H1 (cell line): ENCODE measurements around the gene ASTN2. TPM values are rescaled to one million over a fixed set of nuclear protein-coding genes. Genes with fewer than 3 reads are reported as not detected.

ENCODE experiments used
- CTCF ChIA-PET: fragments of 300-600 bp; sonication (Branson Sonifier 250); formaldehyde crosslinking; loops from one replicate; lab custom pipeline; 2021; ENCODE audit not compliant: partially characterized antibody; lab: Charles Lee
- POLR2A ChIA-PET: fragments of 300-600 bp; sonication (Branson Sonifier 250); formaldehyde crosslinking; loops from one replicate; lab custom pipeline; 2021; ENCODE audit warnings: inconsistent platforms; ENCODE audit not compliant: partially characterized antibody; lab: Charles Lee
- DNase-seq, 2 experiments: peaks; one replicate each; pipeline versions ENCODE4 v3.0.0 to v3.0.0-alpha.2; 2010 to 2022; ENCODE audit warnings: low spot score in 2 of 2, low read depth in 1 of 2, mixed read lengths in 1 of 2
- FAIRE-seq: peaks from 2 replicates; lab custom pipeline; 2011; peaks lifted over from hg19 to GRCh38; lab: Jason Lieb, UNC
- H2AFZ ChIP-seq: 2 replicates; pipeline ENCODE4 v1.8.1; 2012; ENCODE audit warnings: low read length, inconsistent platforms
- H2AK5ac ChIP-seq: 2 replicates; pipeline ENCODE4 v1.6.1; 2013; ENCODE audit warnings: low read depth, low read length
- H2BK120ac ChIP-seq: replicated peaks from 2 replicates; pipeline ENCODE3; 2013; ENCODE audit warnings: low read depth, low read length, inconsistent platforms
- H2BK12ac ChIP-seq: 2 replicates; pipeline ENCODE4 v1.6.1; 2013; ENCODE audit warnings: low read depth, low read length
- H2BK15ac ChIP-seq: 2 replicates; pipeline ENCODE4 v1.6.1; 2013; ENCODE audit warnings: low read length
- H2BK20ac ChIP-seq: 2 replicates; pipeline ENCODE4 v1.6.1; 2013; ENCODE audit warnings: low read length
- H2BK5ac ChIP-seq: 2 replicates; pipeline ENCODE4 v1.6.1; 2013; ENCODE audit warnings: low read depth, low read length
- H3K14ac ChIP-seq: 2 replicates; pipeline ENCODE4 v1.6.1; 2013; ENCODE audit warnings: inconsistent platforms; ENCODE audit not compliant: insufficient read length
- H3K18ac ChIP-seq: 2 replicates; pipeline ENCODE4 v1.6.1; 2013; ENCODE audit warnings: low read length; ENCODE audit errors: extremely low read depth
- H3K23ac ChIP-seq: 2 replicates; pipeline ENCODE4 v1.6.1; 2013; ENCODE audit warnings: inconsistent platforms; ENCODE audit not compliant: insufficient read length
- H3K23me2 ChIP-seq: 2 replicates; pipeline ENCODE4 v1.6.1; 2013; ENCODE audit warnings: low read depth, low read length
- H3K27ac ChIP-seq: 2 replicates; pipeline ENCODE4 v1.6.1; 2011; ENCODE audit warnings: low read depth, low read length, inconsistent platforms
- H3K27me3 ChIP-seq, 4 experiments: replicated peaks in 1 of 4; 1 replicate in 1 of 4; 2 replicates in 3 of 4; pipeline versions ENCODE4 v1.6.1 to v1.8.1; 2011 to 2013; ENCODE audit warnings: low read length in 3 of 4, mild to moderate bottlenecking in 3 of 4, inconsistent platforms in 2 of 4, mixed read lengths in 2 of 4, moderate library complexity in 1 of 4; ENCODE audit not compliant: control insufficient read depth in 3 of 4, insufficient read depth in 3 of 4; ENCODE audit errors: extremely low read depth in 1 of 4
- H3K36me3 ChIP-seq, 4 experiments: 2 replicates each; pipeline versions ENCODE4 v1.6.1 to v1.8.1; 2011 to 2013; ENCODE audit warnings: mild to moderate bottlenecking in 4 of 4, low read length in 3 of 4, moderate library complexity in 2 of 4, control low read depth in 1 of 4, inconsistent platforms in 1 of 4; ENCODE audit not compliant: insufficient read depth in 4 of 4, control insufficient read depth in 2 of 4
- H3K4ac ChIP-seq: replicated peaks from 2 replicates; pipeline ENCODE3; 2013; ENCODE audit warnings: low read length, low read depth, mixed read lengths, inconsistent platforms; ENCODE audit not compliant: insufficient read length
- H3K4me1 ChIP-seq, 4 experiments: replicated peaks in 1 of 4; 1 replicate in 1 of 4; 2 replicates in 3 of 4; pipeline versions ENCODE4 v1.6.1 to v1.8.1; 2011 to 2013; ENCODE audit warnings: low read length in 3 of 4, inconsistent platforms in 2 of 4, mixed read lengths in 1 of 4; ENCODE audit not compliant: insufficient read depth in 4 of 4, control insufficient read depth in 3 of 4
- H3K4me2 ChIP-seq, 2 experiments: 2 replicates each; pipeline versions ENCODE4 v1.6.1 to v1.8.1; 2011 to 2013; ENCODE audit warnings: low read depth in 2 of 2, low read length in 2 of 2, control low read depth in 1 of 2, inconsistent platforms in 1 of 2, mild to moderate bottlenecking in 1 of 2; ENCODE audit not compliant: insufficient read depth in 1 of 2
- H3K4me3 ChIP-seq, 4 experiments: fragments of 200-600, 300-600 bp in 1 of 4; sonication (generic), shearing (Covaris generic), sonication (Bioruptor Twin) in 1 of 4; 2 replicates each; pipeline versions ENCODE4 v1.5.1 to v1.8.1; 2011 to 2016; ENCODE audit warnings: low read length in 4 of 4, low read depth in 3 of 4, control low read depth in 2 of 4, inconsistent platforms in 2 of 4, mild to moderate bottlenecking in 2 of 4, mixed read lengths in 1 of 4, moderate library complexity in 1 of 4; ENCODE audit not compliant: insufficient read depth in 2 of 4; ENCODE audit errors: extremely low read depth in 1 of 4
- H3K56ac ChIP-seq: replicated peaks from 2 replicates; pipeline ENCODE3; 2013; ENCODE audit warnings: low read depth, mild to moderate bottlenecking, mixed read lengths, low read length, inconsistent platforms; ENCODE audit not compliant: insufficient read length
- H3K79me1 ChIP-seq: 2 replicates; pipeline ENCODE4 v1.6.1; 2013; ENCODE audit warnings: low read depth, low read length, control low read depth
- H3K79me2 ChIP-seq, 2 experiments: 2 replicates each; pipeline versions ENCODE4 v1.6.1 to v1.8.1; 2012 to 2013; ENCODE audit warnings: low read length in 2 of 2, mild to moderate bottlenecking in 2 of 2, inconsistent platforms in 1 of 2; ENCODE audit not compliant: insufficient read depth in 2 of 2, control insufficient read depth in 1 of 2
- H3K9ac ChIP-seq, 4 experiments: replicated peaks in 1 of 4; 1 replicate in 1 of 4; 2 replicates in 3 of 4; pipeline versions ENCODE4 v1.6.1 to v1.8.1; 2011 to 2013; ENCODE audit warnings: low read depth in 3 of 4, low read length in 3 of 4, control low read depth in 2 of 4, mild to moderate bottlenecking in 2 of 4, moderate library complexity in 2 of 4, inconsistent platforms in 1 of 4; ENCODE audit errors: extremely low read depth in 1 of 4
- H3K9me3 ChIP-seq, 2 experiments: 2 replicates each; pipeline versions ENCODE4 v1.6.1 to v1.8.1; 2012 to 2013; ENCODE audit warnings: mild to moderate bottlenecking in 2 of 2, moderate library complexity in 2 of 2, control low read depth in 1 of 2, inconsistent platforms in 1 of 2, low read depth in 1 of 2, low read length in 1 of 2, mixed read lengths in 1 of 2; ENCODE audit not compliant: insufficient read depth in 2 of 2
- H4K20me1 ChIP-seq, 2 experiments: replicated peaks in 1 of 2; 2 replicates each; pipeline versions ENCODE3 to v1.8.1; 2011 to 2013; ENCODE audit warnings: inconsistent platforms in 2 of 2, low read length in 2 of 2, mild to moderate bottlenecking in 1 of 2; ENCODE audit not compliant: insufficient read depth in 2 of 2, control insufficient read depth in 1 of 2
- H4K5ac ChIP-seq: 2 replicates; pipeline ENCODE4 v1.6.1; 2013; ENCODE audit warnings: low read length, low read depth, mixed read lengths, inconsistent platforms; ENCODE audit not compliant: insufficient read length
- H4K8ac ChIP-seq: 2 replicates; pipeline ENCODE4 v1.8.0; 2013; ENCODE audit warnings: mild to moderate bottlenecking, moderate library complexity, low read length, inconsistent platforms; ENCODE audit not compliant: insufficient read depth; ENCODE audit errors: extremely low read depth
- H4K91ac ChIP-seq: replicated peaks from 2 replicates; pipeline ENCODE3; 2013; ENCODE audit warnings: low read length, mixed read lengths, inconsistent platforms; ENCODE audit not compliant: insufficient read length
- ASH2L ChIP-seq: fragments of 200-600, 300-600 bp; sonication (generic); IDR thresholded peaks from one replicate; pipeline ENCODE4 v1.7.1; 2017; ENCODE audit warnings: low read length
- BCL11A ChIP-seq, 2 experiments: IDR thresholded peaks; one replicate each; pipeline ENCODE4 v1.6.1; 2011; ENCODE audit warnings: low read depth in 2 of 2, low read length in 2 of 2, mild to moderate bottlenecking in 2 of 2
- CBX8 ChIP-seq: fragments of 300-800, 300-1000 bp; sonication (generic); IDR thresholded peaks from 2 replicates; pipeline ENCODE4 v1.7.1; 2016; ENCODE audit warnings: low read depth, low read length, borderline replicate concordance
- CEBPB ChIP-seq: IDR thresholded peaks from 2 replicates; pipeline ENCODE4 v1.6.1; 2012; ENCODE audit warnings: low read depth, low read length
- FOSL1 ChIP-seq: IDR thresholded peaks from 2 replicates; pipeline ENCODE4 v1.6.1; 2011; ENCODE audit warnings: mild to moderate bottlenecking, low read depth, low read length, moderate library complexity; ENCODE audit not compliant: insufficient read depth
- GTF2F1 ChIP-seq: IDR thresholded peaks from 2 replicates; pipeline ENCODE4 v1.6.1; 2012; ENCODE audit warnings: low read depth, low read length, improper control_type of control experiment, borderline replicate concordance
- JUN ChIP-seq: IDR thresholded peaks from 2 replicates; pipeline ENCODE4 v1.6.1; 2011; ENCODE audit warnings: low read depth, mild to moderate bottlenecking, improper control_type of control experiment, low read length
- JUND ChIP-seq: IDR thresholded peaks from 2 replicates; pipeline ENCODE4 v1.6.1; 2011; ENCODE audit warnings: mild to moderate bottlenecking, improper control_type of control experiment, low read length
- NANOG ChIP-seq: IDR thresholded peaks from 2 replicates; pipeline ENCODE4 v1.6.1; 2011; ENCODE audit warnings: low read length, low read depth, mild to moderate bottlenecking, inconsistent platforms; ENCODE audit not compliant: insufficient read depth, poor library complexity, severe bottlenecking
- SAP30 ChIP-seq: fragments of 300-600 bp; sonication (generic); IDR thresholded peaks from 2 replicates; pipeline ENCODE4 v1.7.1; 2012; ENCODE audit warnings: low read length, moderate library complexity, mild to moderate bottlenecking, inconsistent platforms; ENCODE audit not compliant: insufficient read depth, insufficient replicate concordance
- SIN3A ChIP-seq, 2 experiments: IDR thresholded peaks in 1 of 2; conservative IDR thresholded peaks in 1 of 2; 2 replicates each; pipeline ENCODE4 v1.6.1; 2011 to 2012; ENCODE audit warnings: low read length in 2 of 2, improper control_type of control experiment in 1 of 2, low read depth in 1 of 2, mild to moderate bottlenecking in 1 of 2
- USF2 ChIP-seq: IDR thresholded peaks from 2 replicates; pipeline ENCODE4 v1.6.1; 2011; ENCODE audit warnings: low read length, improper control_type of control experiment
- YY1 ChIP-seq: IDR thresholded peaks from 2 replicates; pipeline ENCODE4 v1.6.1; 2011; ENCODE audit warnings: low read depth, mild to moderate bottlenecking, low read length
- whole genome bisulfite sequencing, 2 experiments: shearing (Covaris generic) in 1 of 2; methylation state at CpG; one replicate each; pipeline versions ENCODE4 v1.1.6 to v1.1.7; 2013 to 2015; ENCODE audit warnings: low lambda C conversion rate in 2 of 2, mixed read lengths in 2 of 2, inconsistent platforms in 1 of 2, low coverage in 1 of 2, missing lambda C conversion rate in 1 of 2; ENCODE audit not compliant: insufficient replicate concordance in 2 of 2, insufficient coverage in 1 of 2, insufficient read length in 1 of 2; ENCODE audit errors: extremely low coverage in 1 of 2, missing lambda C conversion rate in 1 of 2; 5-methylcytosine and 5-hydroxymethylcytosine counted together
- polyA plus RNA-seq, 7 experiments: library from polyadenylated mRNA; depleted of rRNA in 3 of 7; stranded (reverse) in 5 of 7; unstranded in 2 of 7; fragments of >200 nt in 5 of 7; fragments of 200-250 nt in 2 of 7; gene quantifications; 1 replicate in 5 of 7; 2 replicates in 1 of 7; 4 replicates in 1 of 7; pipeline versions ENCODE4 v1.2.1 to v1.2.3, GENCODE V29; 2011 to 2013; ENCODE audit warnings: missing spikeins in 2 of 7, mixed read lengths in 2 of 7
- total RNA-seq: library from RNA; stranded (reverse); fragmentation: NEBNext Ultra II Directional; extraction: Animal tissue kit (Norgen Biotek cat#: 25700); gene quantifications from 2 replicates; pipeline ENCODE4 v1.2.1, GENCODE V29; 2021

The ASTN2 gene
- total and polyA plus RNA-seq, 2 of the 8 experiments (the other 6 are each of a cell fraction or from before 2014, with no cell fraction given) = 8.2 to 13.7 TPM

DNA sequence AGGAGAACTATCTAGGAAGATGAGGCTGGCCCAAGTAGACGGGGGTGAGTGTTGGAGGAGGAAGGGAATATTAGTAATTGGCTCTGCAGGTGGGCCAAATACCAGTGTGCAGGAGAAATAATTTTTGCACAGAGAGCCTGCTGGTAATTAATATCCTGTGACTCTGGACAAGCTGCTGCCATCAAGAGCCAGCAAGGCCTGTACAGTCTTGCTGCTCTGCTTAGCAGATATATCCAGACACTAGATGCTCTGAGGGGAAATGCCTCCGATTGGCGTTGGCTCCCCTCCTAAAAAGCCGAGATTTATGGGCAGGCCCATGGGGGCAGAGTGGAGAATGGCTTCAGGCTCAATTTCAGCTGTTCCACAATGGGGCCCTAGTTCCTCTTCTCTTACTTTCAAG, 29.6 kb upstream of the ASTN2 start:
- no peaks in the 10 kb centered on the region for H3K23me2 ChIP-seq
- DNase-seq (no peak), FAIRE-seq (no peak)
- no peaks in the 10 kb centered on the region for H3K79me1 ChIP-seq
- no peak overlapping the region for H4K8ac ChIP-seq
- no peak overlapping the region for H3K4me3 ChIP-seq
- H3K36me3 ChIP-seq = no peaks in the 10 kb centered on the region
- no peak overlapping the region for H3K23ac ChIP-seq
- H3K4me2 ChIP-seq = no peak overlapping the region
- no peaks in the 10 kb centered on the region for H4K20me1 ChIP-seq
- H3K79me2 ChIP-seq = no peaks in the 10 kb centered on the region
- H2AK5ac ChIP-seq = no peak overlapping the region
- H3K4ac ChIP-seq = no peak overlapping the region
- no peak overlapping the region for H3K18ac ChIP-seq
- no peak overlapping the region for H2BK120ac ChIP-seq
- no peak overlapping the region for H2AFZ ChIP-seq
- H2BK20ac ChIP-seq = no peak overlapping the region
- H3K9me3 ChIP-seq = no peaks in the 10 kb centered on the region
- H3K27me3 ChIP-seq = no peaks in the 10 kb centered on the region; a peak in 1 of 7 replicates
- H4K5ac ChIP-seq = no peak overlapping the region
- H2BK12ac ChIP-seq = no peak overlapping the region
- H2BK15ac ChIP-seq = no peak overlapping the region
- H3K9ac ChIP-seq = no peak overlapping the region
- no peak overlapping the region for H3K14ac ChIP-seq
- H3K27ac ChIP-seq = no peak overlapping the region
- no peaks in the 10 kb centered on the region for H3K4me1 ChIP-seq
- H2BK5ac ChIP-seq = no peak overlapping the region
- no peak overlapping the region for H3K56ac ChIP-seq
- no peak overlapping the region for H4K91ac ChIP-seq
- ChIA-PET POLR2A (no interaction called here), CTCF (interaction anchor here (1.6 to 2.5 kb wide), 3 partner anchors 14 to 197 kb away, joined by 5 to 9 read pairs (median 7); no protein-coding TSS in a partner anchor)
- WGBS, 2 experiments = 45% methylated on average over 4 of the region's 4 CpGs; no CpG with 5 or more reads in 1 of the 2 experiments
- no peak for TF ChIP-seq USF2
- no peak for TF ChIP-seq FOSL1
- no peak for TF ChIP-seq SAP30
- no peak for TF ChIP-seq NANOG
- no peak for TF ChIP-seq BCL11A (IDR thresholded peaks at IDR 0.05; ENCODE audit: low read depth in 2 of 2, low read length in 2 of 2)
- no peak for TF ChIP-seq YY1
- TF ChIP-seq GTF2F1 = no peak
- TF ChIP-seq CBX8 = no peak
- no peak for TF ChIP-seq JUN
- TF ChIP-seq ASH2L = no peak
- no peak for TF ChIP-seq CEBPB
- no peak for TF ChIP-seq SIN3A (conservative IDR thresholded peaks at IDR 0.05 in 1 of 2, IDR thresholded peaks at IDR 0.05 in 1 of 2; ENCODE audit: low read depth in 1 of 2, low read length in 2 of 2)
- TF ChIP-seq JUND = no peak
